Left lung (tissue), 10 donors: ENCODE data around the gene MYO5A. TPM values are rescaled to one million over a fixed set of nuclear protein-coding genes. Genes with fewer than 3 reads are reported as not detected.

Source experiments
- ATAC-seq: fragments of 200-7000 bp; cut with Tn5 transposase; one replicate; pipeline ENCODE4 v1.9.1; 2020; ENCODE audit warnings: moderate library complexity
- DNase-seq, 4 donors: peaks; one replicate each; pipeline ENCODE4 v3.0.0-alpha.2; 2013 to 2020
- H3K27ac ChIP-seq, 2 donors: fragments of 200-600 bp; sonication (generic) in 1 of 2; one replicate each; pipeline versions ENCODE4 v1.5.0 to v1.8.0; 2020 to 2021
- H3K27me3 ChIP-seq, 2 donors: fragments of 200-600 bp; sonication (generic) in 1 of 2; one replicate each; pipeline versions ENCODE4 v1.5.0 to v1.8.0; 2020 to 2021
- H3K36me3 ChIP-seq, 2 donors: fragments of 200-600 bp; sonication (generic) in 1 of 2; one replicate each; pipeline versions ENCODE4 v1.5.0 to v1.8.0; 2020 to 2021
- H3K4me1 ChIP-seq, 2 donors: fragments of 200-600 bp; one replicate each; pipeline ENCODE4 v1.8.0; 2021
- H3K4me3 ChIP-seq, 2 donors: fragments of 200-600 bp; sonication (generic) in 1 of 2; one replicate each; pipeline versions ENCODE4 v1.5.0 to v1.8.0; 2020 to 2021; ENCODE audit warnings: mild to moderate bottlenecking in 1 of 2
- H3K9me3 ChIP-seq, 2 donors: fragments of 200-600 bp; sonication (generic) in 1 of 2; one replicate each; pipeline versions ENCODE4 v1.5.0 to v1.8.0; 2020 to 2021
- intact Hi-C, 2 donors: fragments of 100-400 bp; cut with DNase I; formaldehyde crosslinking; loops; one replicate each; pipeline versions ENCODE4 v1.11.2 to v1.14.2; 2022
- polyA plus RNA-seq, 6 donors: library from polyadenylated mRNA; unstranded; fragments of 120-200 nt; gene quantifications; one replicate each; pipeline ENCODE4 v1.2.1, GENCODE V29; 2013; ENCODE audit not compliant: insufficient read length in 6 of 6
- total RNA-seq, 2 donors: library from RNA; stranded (reverse); fragmentation: NEBNext Ultra II Directional; extraction: Animal tissue kit (Norgen Biotek cat#: 25700); gene quantifications; one replicate each; pipeline ENCODE4 v1.2.1, GENCODE V29; 2021
- TF ChIP-seq, protein P1 (sequence below), 2 donors: fragments of 200-600 bp; sonication (generic) in 1 of 2; IDR thresholded peaks; one replicate each; pipeline versions ENCODE4 v1.5.0 to v1.8.0; 2021; ENCODE audit warnings: antibody characterized with exemption in 2 of 2
- donor health status: DM: no; HTN: yes; CAD: no.
- donor health status: DM: no; HTN: no; CAD: no.

The MYO5A gene
- total and polyA plus RNA-seq, 8 donors = 21.8 to 46.3 (median 34.3) TPM

DNA sequence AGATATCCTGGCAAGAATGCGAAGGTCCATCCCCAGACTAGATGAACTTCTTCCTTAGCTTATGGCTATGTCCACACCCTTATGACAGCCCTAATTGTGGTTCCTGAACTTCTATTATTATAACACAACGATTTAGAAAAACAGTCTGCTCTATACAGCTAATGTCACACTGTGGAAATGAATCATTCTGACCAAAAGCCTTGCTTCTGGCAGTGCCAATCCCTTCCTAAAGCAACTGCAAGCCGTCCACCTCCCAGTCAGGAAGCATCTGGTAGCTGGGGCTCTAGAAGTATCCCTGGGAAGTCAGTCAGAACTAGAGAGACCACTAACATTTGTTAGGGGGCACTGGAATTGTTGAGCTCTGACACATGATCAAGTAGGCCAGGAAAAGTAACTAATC lies 45.0 kb downstream of the MYO5A start:
- TF ChIP-seq, protein P1, sequence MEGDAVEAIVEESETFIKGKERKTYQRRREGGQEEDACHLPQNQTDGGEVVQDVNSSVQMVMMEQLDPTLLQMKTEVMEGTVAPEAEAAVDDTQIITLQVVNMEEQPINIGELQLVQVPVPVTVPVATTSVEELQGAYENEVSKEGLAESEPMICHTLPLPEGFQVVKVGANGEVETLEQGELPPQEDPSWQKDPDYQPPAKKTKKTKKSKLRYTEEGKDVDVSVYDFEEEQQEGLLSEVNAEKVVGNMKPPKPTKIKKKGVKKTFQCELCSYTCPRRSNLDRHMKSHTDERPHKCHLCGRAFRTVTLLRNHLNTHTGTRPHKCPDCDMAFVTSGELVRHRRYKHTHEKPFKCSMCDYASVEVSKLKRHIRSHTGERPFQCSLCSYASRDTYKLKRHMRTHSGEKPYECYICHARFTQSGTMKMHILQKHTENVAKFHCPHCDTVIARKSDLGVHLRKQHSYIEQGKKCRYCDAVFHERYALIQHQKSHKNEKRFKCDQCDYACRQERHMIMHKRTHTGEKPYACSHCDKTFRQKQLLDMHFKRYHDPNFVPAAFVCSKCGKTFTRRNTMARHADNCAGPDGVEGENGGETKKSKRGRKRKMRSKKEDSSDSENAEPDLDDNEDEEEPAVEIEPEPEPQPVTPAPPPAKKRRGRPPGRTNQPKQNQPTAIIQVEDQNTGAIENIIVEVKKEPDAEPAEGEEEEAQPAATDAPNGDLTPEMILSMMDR (IDR thresholded peaks at IDR 0.05) = no peak
- DNase-seq = no peak
- H3K9me3 ChIP-seq = no peaks in the 10 kb centered on the region
- no peak overlapping the region for H3K4me3 ChIP-seq
- peak; percentile 62 for ATAC-seq
- H3K4me1 ChIP-seq = peaks cover 0 to 27% of the 10 kb centered on the region in 2 donors
- H3K27me3 ChIP-seq = no peaks in the 10 kb centered on the region
- H3K36me3 ChIP-seq = no peaks in the 10 kb centered on the region
- H3K27ac ChIP-seq = peak overlapping the region in 1 of 2 donors; percentile 4
- intact Hi-C loops = no loop called here

DNA sequence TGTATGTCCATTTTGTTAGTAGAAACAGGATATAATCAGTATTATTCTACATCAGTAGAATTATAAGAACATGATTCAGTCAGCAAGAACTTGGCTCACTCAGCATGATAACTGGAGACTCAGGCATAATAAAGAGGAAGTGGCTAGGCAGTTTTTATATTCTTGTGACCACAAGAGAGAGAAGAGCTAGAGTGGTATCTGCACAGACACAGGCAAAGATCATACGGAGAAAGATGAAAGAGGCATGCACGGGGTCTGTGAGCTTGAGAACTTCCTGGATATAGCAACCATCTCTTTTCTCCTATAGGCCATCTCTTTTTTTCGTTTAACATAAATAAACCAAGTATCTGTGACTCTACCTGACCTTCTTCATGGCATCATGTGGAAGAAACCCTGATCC lies 46.8 kb downstream of the MYO5A start:
- H3K4me1 ChIP-seq = peaks cover 0 to 27% of the 10 kb centered on the region in 2 donors
- H3K27ac ChIP-seq = peak overlapping the region; percentile 8 to 59
- intact Hi-C loops = no loop called here
- H3K4me3 ChIP-seq = no peak overlapping the region
- no peaks in the 10 kb centered on the region for H3K36me3 ChIP-seq
- H3K9me3 ChIP-seq = no peaks in the 10 kb centered on the region
- no peaks in the 10 kb centered on the region for H3K27me3 ChIP-seq
- TF ChIP-seq, protein P1 (IDR thresholded peaks at IDR 0.05) = no peak
- peak; percentile 89 for ATAC-seq
- peak in 1 of 4 donors; percentile 3 for DNase-seq

DNA sequence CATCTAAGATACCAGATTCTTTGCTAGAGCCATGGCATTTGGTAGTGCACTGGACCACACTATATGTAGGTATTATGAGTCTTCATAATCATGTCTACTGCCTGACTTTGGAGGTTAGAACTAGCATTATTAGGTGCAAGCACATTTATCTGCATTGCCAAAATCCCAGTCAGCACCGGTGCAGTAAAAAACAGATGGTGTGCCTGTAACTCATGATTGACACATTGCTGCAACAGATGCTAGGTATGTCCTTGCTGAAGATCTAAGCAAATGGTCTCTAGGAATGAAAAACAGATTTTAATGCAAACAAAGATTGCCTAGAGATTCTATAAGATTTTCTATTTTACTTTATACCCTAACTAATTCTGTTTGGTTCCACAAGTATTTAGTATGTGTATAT lies 47.7 kb downstream of the MYO5A start:
- no peaks in the 10 kb centered on the region for H3K27me3 ChIP-seq
- H3K36me3 ChIP-seq = no peaks in the 10 kb centered on the region
- intact Hi-C loops = no loop called here
- H3K27ac ChIP-seq = no peak overlapping the region
- ATAC-seq (no peak), DNase-seq (no peak)
- peaks cover 0 to 27% of the 10 kb centered on the region in 2 donors for H3K4me1 ChIP-seq
- no peak overlapping the region for H3K4me3 ChIP-seq
- no peaks in the 10 kb centered on the region for H3K9me3 ChIP-seq
- TF ChIP-seq, protein P1 (IDR thresholded peaks at IDR 0.05) = no peak

DNA sequence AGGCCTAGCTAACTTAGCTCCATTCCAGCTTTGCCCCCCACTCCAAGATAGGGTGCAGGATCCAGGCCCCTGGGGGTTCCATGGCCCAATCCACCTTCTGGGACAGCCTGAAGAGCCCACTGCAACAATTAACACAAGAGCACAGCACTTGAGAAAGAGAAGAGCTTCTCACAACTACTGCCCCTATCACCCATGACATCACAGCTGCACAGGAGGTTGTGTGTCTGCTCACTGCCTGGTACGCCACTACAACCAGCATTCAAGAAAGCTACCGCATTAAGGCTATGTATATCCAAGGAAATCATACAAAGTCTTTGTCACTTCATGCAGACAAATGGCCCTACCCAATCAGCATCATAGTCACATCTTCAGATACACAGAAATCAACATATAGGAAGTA lies 62.0 kb downstream of the MYO5A start:
- Histone ChIP-seq H3K4me1 (peaks cover 0 to 28% of the 10 kb centered on the region in 2 donors), H3K27me3 (no peaks in the 10 kb centered on the region), H3K9me3 (peaks cover 0 to 8% of the 10 kb centered on the region in 2 donors), H3K36me3 (no peaks in the 10 kb centered on the region), H3K4me3 (no peak overlapping the region), H3K27ac (no peak overlapping the region)
- no peak for ATAC-seq
- TF ChIP-seq, protein P1 (IDR thresholded peaks at IDR 0.05) = no peak
- no peak for DNase-seq
- intact Hi-C loops = no loop called here

DNA sequence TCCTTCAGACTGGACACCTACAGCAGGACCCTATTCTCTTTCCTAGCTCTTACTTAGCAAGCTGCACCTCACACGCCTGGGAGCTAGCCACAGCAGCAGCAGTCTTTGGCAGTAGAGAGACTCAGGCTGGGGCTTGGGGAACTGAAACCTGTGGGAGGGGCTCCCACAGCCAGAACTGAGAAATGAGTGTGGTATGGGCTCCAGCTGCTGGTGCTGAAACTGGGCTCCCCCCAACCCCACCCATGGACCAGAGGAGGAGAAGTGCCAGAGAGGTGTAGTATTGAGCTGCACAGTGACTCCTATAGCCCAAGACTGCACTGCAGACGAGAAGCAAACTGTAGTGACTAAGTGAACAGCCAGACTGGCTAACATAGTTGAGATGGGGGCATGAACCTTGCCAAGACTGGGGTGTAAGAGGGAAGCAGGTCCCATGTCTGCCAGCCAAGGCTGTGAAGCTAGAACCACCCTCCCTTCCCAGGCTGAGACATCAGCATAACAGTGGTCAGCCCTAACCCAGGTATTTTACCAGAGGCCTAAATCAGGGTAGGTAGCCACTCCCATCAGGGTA lies 62.5 kb downstream of the MYO5A start:
- intact Hi-C loops = no loop called here
- H3K36me3 ChIP-seq = no peaks in the 10 kb centered on the region
- no peaks in the 10 kb centered on the region for H3K27me3 ChIP-seq
- TF ChIP-seq, protein P1 (IDR thresholded peaks at IDR 0.05) = no peak
- no peak overlapping the region for H3K27ac ChIP-seq
- H3K4me1 ChIP-seq = peaks cover 0 to 32% of the 10 kb centered on the region in 2 donors
- H3K9me3 ChIP-seq = peaks cover 0 to 8% of the 10 kb centered on the region in 2 donors
- no peak overlapping the region for H3K4me3 ChIP-seq
- peak; percentile 82 for ATAC-seq
- peak in 2 of 4 donors; percentile 6 to 64 for DNase-seq
